Esophagus muscularis mucosa (tissue), 4 donors: Measurements from ENCODE around the gene MRGPRD. TPM values are rescaled to one million over a fixed set of nuclear protein-coding genes. Genes with fewer than 3 reads are reported as not detected.

Source experiments
- DNase-seq: peaks from one replicate; pipeline ENCODE4 v3.0.0-alpha.2; 2017; ENCODE audit errors: extremely low spot score
- H3K27ac ChIP-seq, 4 donors: fragments of 200-600 bp; sonication (generic); replicated peaks in 1 of 4; 1 replicate in 3 of 4; 2 replicates in 1 of 4; pipeline ENCODE4 v1.5.1; 2016 to 2019; ENCODE audit warnings: mild to moderate bottlenecking in 1 of 4
- H3K27me3 ChIP-seq, 4 donors: fragments of 200-600 bp; sonication (generic); one replicate each; pipeline versions ENCODE4 v1.5.1 to v1.6.0; 2016 to 2019
- H3K36me3 ChIP-seq, 4 donors: fragments of 200-600 bp; sonication (generic); one replicate each; pipeline ENCODE4 v1.5.1; 2016 to 2019
- H3K4me1 ChIP-seq, 4 donors: fragments of 200-600 bp; sonication (generic); one replicate each; pipeline ENCODE4 v1.5.1; 2016 to 2019
- H3K4me3 ChIP-seq, 4 donors: fragments of 200-600 bp; sonication (generic); 1 replicate in 2 of 4; 2 replicates in 2 of 4; pipeline ENCODE4 v1.5.1; 2016 to 2019; ENCODE audit warnings: mild to moderate bottlenecking in 4 of 4, moderate library complexity in 1 of 4
- H3K9me3 ChIP-seq, 4 donors: fragments of 200-600 bp; sonication (generic); 1 replicate in 3 of 4; 2 replicates in 1 of 4; pipeline ENCODE4 v1.5.1; 2016 to 2019
- CTCF ChIP-seq, 3 experiments: fragments of 200-600 bp in 2 of 3; fragments of 450-650 bp in 1 of 3; sonication (generic) in 2 of 3; IDR thresholded peaks; one replicate each; pipeline ENCODE4 v1.5.1; 2017 to 2019; ENCODE audit warnings: antibody characterized with exemption in 3 of 3, mild to moderate bottlenecking in 2 of 3, moderate library complexity in 1 of 3
- EP300 ChIP-seq: sonication (generic); formaldehyde crosslinking; IDR thresholded peaks from one replicate; pipeline ENCODE4 v1.6.1; 2017; ENCODE audit warnings: antibody characterized with exemption
- POLR2A ChIP-seq: fragments of 450-650 bp; IDR thresholded peaks from one replicate; pipeline ENCODE4 v1.6.1; 2017; ENCODE audit warnings: antibody characterized with exemption, moderate library complexity, mild to moderate bottlenecking, low read depth
- POLR2AphosphoS5 ChIP-seq, 2 donors: sonication (generic); formaldehyde crosslinking; IDR thresholded peaks; one replicate each; pipeline ENCODE4 v1.6.1; 2017; ENCODE audit warnings: antibody characterized with exemption in 2 of 2
- WGBS: methylation state at CpG from one replicate; pipeline ENCODE4 v1.1.5; 2018; 5-methylcytosine and 5-hydroxymethylcytosine counted together
- intact Hi-C: fragments of 100-400 bp; cut with DNase I; formaldehyde crosslinking; loops from one replicate; pipeline ENCODE4 v1.15.1; 2023
- total RNA-seq, 4 donors: library from RNA; depleted of rRNA; stranded (reverse); fragments of >200 nt; gene quantifications; one replicate each; pipeline versions ENCODE4 v1.1.0 to v1.2.1, GENCODE V29; 2016

MRGPRD gene
- total RNA-seq, 4 donors from 2014 or later, result 0.32 to 2.5 (median 0.66) TPM; not detected in 1

- Histone ChIP-seq H3K27me3 (no peaks in the 10 kb centered on the region), H3K36me3 (peaks cover 32 to 86% (median 79%) of the 10 kb centered on the region in 4 donors), H3K4me1 (peaks cover 3 to 100% (median 93%) of the 10 kb centered on the region in 4 donors), H3K4me3 (no peak overlapping the region), H3K27ac (peak overlapping the region; percentile 83 to 94 (median 93)), H3K9me3 (no peaks in the 10 kb centered on the region)
- intact Hi-C loops, result no loop called here
- TF ChIP-seq EP300 (no peak), CTCF (IDR thresholded peaks at IDR 0.05) (no peak), POLR2A (no peak), POLR2AphosphoS5 (IDR thresholded peaks at IDR 0.05) (no peak)
- no peak for DNase-seq
- WGBS, result 91% methylated on average over 29 of the region's 29 CpGs
Measured at GRCh38 chr11:68935516-68936357, 45.0 kb downstream of the MRGPRD start.

- Histone ChIP-seq H3K4me1 (peaks cover 3 to 97% (median 92%) of the 10 kb centered on the region in 4 donors), H3K27me3 (no peaks in the 10 kb centered on the region), H3K9me3 (no peaks in the 10 kb centered on the region), H3K36me3 (peaks cover 32 to 87% (median 83%) of the 10 kb centered on the region in 4 donors), H3K4me3 (no peak overlapping the region), H3K27ac (peak overlapping the region; percentile 83 to 94 (median 93))
- intact Hi-C loops, result no loop called here
- TF ChIP-seq POLR2AphosphoS5 (IDR thresholded peaks at IDR 0.05) (no peak), EP300 (no peak), POLR2A (no peak), CTCF (IDR thresholded peaks at IDR 0.05) (no peak)
- 93% methylated on average over 6 of the region's 15 CpGs for WGBS
- DNase-seq, result no peak
Measured at GRCh38 chr11:68935066-68935465, 45.7 kb downstream of the MRGPRD start.

- DNase-seq, result no peak
- no peaks in the 10 kb centered on the region for H3K27me3 ChIP-seq
- peaks cover 36 to 87% (median 83%) of the 10 kb centered on the region in 4 donors for H3K36me3 ChIP-seq
- H3K9me3 ChIP-seq, result no peaks in the 10 kb centered on the region
- TF ChIP-seq POLR2AphosphoS5 (IDR thresholded peaks at IDR 0.05) (peak; percentile 60 to 72), EP300 (peak; percentile 45), POLR2A (no peak), CTCF (IDR thresholded peaks at IDR 0.05) (no peak)
- 92% methylated on average over 13 of the region's 13 CpGs for WGBS
- no peak overlapping the region for H3K4me3 ChIP-seq
- H3K4me1 ChIP-seq, result peaks cover 3 to 96% (median 93%) of the 10 kb centered on the region in 4 donors
- H3K27ac ChIP-seq, result peak overlapping the region; percentile 83 to 94 (median 93)
- intact Hi-C loops, result no loop called here
Measured at GRCh38 chr11:68934666-68935065, 46.1 kb downstream of the MRGPRD start.

- intact Hi-C loops, result no loop called here
- no peak for DNase-seq
- TF ChIP-seq POLR2AphosphoS5 (IDR thresholded peaks at IDR 0.05) (no peak), CTCF (IDR thresholded peaks at IDR 0.05) (no peak), EP300 (no peak), POLR2A (no peak)
- 99% methylated on average over 9 of the region's 12 CpGs for WGBS
- Histone ChIP-seq H3K4me1 (peaks cover 3 to 96% (median 95%) of the 10 kb centered on the region in 4 donors), H3K27ac (peak overlapping the region; percentile 83 to 94 (median 93)), H3K4me3 (no peak overlapping the region), H3K9me3 (no peaks in the 10 kb centered on the region), H3K27me3 (no peaks in the 10 kb centered on the region), H3K36me3 (peaks cover 40 to 87% (median 83%) of the 10 kb centered on the region in 4 donors)
Measured at GRCh38 chr11:68934321-68934645, 46.5 kb downstream of the MRGPRD start.
